ENCODE data around the gene ODAD2. TPM values are rescaled to one million over a fixed set of nuclear protein-coding genes. Genes with fewer than 3 reads are reported as not detected.

The ODAD2 gene
- total RNA-seq, 2 experiments from 2014 or later = not detected

- Histone ChIP-seq H3K36me3 (ENCODE audit: insufficient read depth, low read length) (no peaks in the 10 kb centered on the region), H2AFZ (ENCODE audit: low read length) (no peak overlapping the region), H4K20me1 (ENCODE audit: insufficient read depth, low read length) (no peaks in the 10 kb centered on the region), H3K9me3 (ENCODE audit: low read length) (no peaks in the 10 kb centered on the region), H3K27ac (ENCODE audit: low read depth, low read length, poor library complexity, severe bottlenecking) (no peak overlapping the region), H3K79me2 (ENCODE audit: insufficient read depth, low read depth, low read length) (no peaks in the 10 kb centered on the region), H3K9me2 (ENCODE audit: insufficient read depth, low read length) (no peaks in the 10 kb centered on the region), H3K4me1 (ENCODE audit: insufficient read depth, low read length, poor library complexity, severe bottlenecking) (no peaks in the 10 kb centered on the region), H3K4me2 (ENCODE audit: low read length) (no peak overlapping the region), H3K4me3 (ENCODE audit: low read depth, low read length, poor library complexity, severe bottlenecking) (no peak overlapping the region)
- DNase-seq (ENCODE audit: low spot score) = no peak
- BruUV-seq (replicated peaks) = no TSS peak
- ChIA-PET POLR2A (no interaction called here), CTCF (ENCODE audit: unreplicated experiment) (no interaction called here)
- TF ChIP-seq EZH2phosphoT487 (IDR thresholded peaks at IDR 0.05; ENCODE audit: borderline replicate concordance, low read depth, low read length) = no peak
- TF ChIP-seq CTCF (conservative IDR thresholded peaks at IDR 0.05; ENCODE audit: low read length) = no peak
- intact Hi-C loops (cut with micrococcal nuclease; ENCODE audit: unreplicated experiment) = no loop called here
Measured at GRCh38 chr10:27784272-27784671, 214.6 kb downstream of the ODAD2 start.

- TF ChIP-seq EZH2phosphoT487 (IDR thresholded peaks at IDR 0.05; ENCODE audit: borderline replicate concordance, low read depth, low read length) (no peak), CTCF (conservative IDR thresholded peaks at IDR 0.05; ENCODE audit: low read length) (peak; percentile 49)
- DNase-seq (ENCODE audit: low spot score) = peak; percentile 31
- Histone ChIP-seq H3K79me2 (ENCODE audit: insufficient read depth, low read depth, low read length) (no peaks in the 10 kb centered on the region), H2AFZ (ENCODE audit: low read length) (no peak overlapping the region), H3K36me3 (ENCODE audit: insufficient read depth, low read length) (no peaks in the 10 kb centered on the region), H3K9me3 (ENCODE audit: low read length) (no peaks in the 10 kb centered on the region), H3K4me2 (ENCODE audit: low read length) (no peak overlapping the region), H3K27ac (ENCODE audit: low read depth, low read length, poor library complexity, severe bottlenecking) (no peak overlapping the region), H3K9me2 (ENCODE audit: insufficient read depth, low read length) (no peaks in the 10 kb centered on the region), H3K4me3 (ENCODE audit: low read depth, low read length, poor library complexity, severe bottlenecking) (no peak overlapping the region), H4K20me1 (ENCODE audit: insufficient read depth, low read length) (no peaks in the 10 kb centered on the region), H3K4me1 (ENCODE audit: insufficient read depth, low read length, poor library complexity, severe bottlenecking) (no peaks in the 10 kb centered on the region)
- BruUV-seq (replicated peaks) = no TSS peak
- ChIA-PET CTCF (ENCODE audit: unreplicated experiment) (no interaction called here), POLR2A (no interaction called here)
- intact Hi-C loops (cut with micrococcal nuclease; ENCODE audit: unreplicated experiment) = no loop called here
Measured at GRCh38 chr10:27783660-27784059, 215.2 kb downstream of the ODAD2 start.

DNA sequence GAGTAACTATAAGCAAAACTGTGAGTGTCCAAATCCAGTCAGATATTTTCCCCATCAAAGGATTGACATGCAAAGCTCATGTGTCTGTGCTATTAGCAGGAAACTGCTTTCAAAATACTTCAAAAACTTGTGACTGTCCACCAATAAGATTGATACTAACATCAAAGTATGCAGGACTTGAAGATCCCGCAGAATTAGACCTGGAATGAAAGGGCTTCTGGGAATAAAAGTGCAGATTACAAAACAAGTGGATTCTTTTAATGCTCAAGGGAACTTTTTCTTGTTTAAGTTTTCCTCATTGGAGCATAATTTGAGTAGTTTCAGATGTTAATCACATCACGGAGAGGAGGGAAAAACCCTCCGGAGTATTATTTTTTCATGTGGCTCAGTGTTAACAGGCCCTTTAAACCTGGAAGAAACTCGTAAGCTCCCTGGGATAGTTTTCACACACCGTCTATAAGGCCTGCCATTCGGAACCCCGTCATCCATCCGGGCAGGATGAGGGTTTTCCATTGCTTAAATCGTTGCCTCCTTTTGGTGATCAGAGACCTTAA, 219.3 kb downstream of the ODAD2 start:
- no peaks in the 10 kb centered on the region for H3K36me3 ChIP-seq (ENCODE audit: insufficient read depth, low read length)
- CTCF ChIA-PET (ENCODE audit: unreplicated experiment) = no interaction called here
- no peak for TF ChIP-seq EZH2phosphoT487 (IDR thresholded peaks at IDR 0.05; ENCODE audit: borderline replicate concordance, low read depth, low read length)
- no peak for TF ChIP-seq CTCF (conservative IDR thresholded peaks at IDR 0.05; ENCODE audit: low read length)
- no TSS peak for BruUV-seq (replicated peaks)
- H3K79me2 ChIP-seq (ENCODE audit: insufficient read depth, low read depth, low read length) = no peaks in the 10 kb centered on the region
- H3K4me1 ChIP-seq (ENCODE audit: insufficient read depth, low read length, poor library complexity, severe bottlenecking) = no peaks in the 10 kb centered on the region
- H3K27ac ChIP-seq (ENCODE audit: low read depth, low read length, poor library complexity, severe bottlenecking) = no peak overlapping the region
- no peak overlapping the region for H2AFZ ChIP-seq (ENCODE audit: low read length)
- no peak overlapping the region for H3K4me2 ChIP-seq (ENCODE audit: low read length)
- no peaks in the 10 kb centered on the region for H3K9me2 ChIP-seq (ENCODE audit: insufficient read depth, low read length)
- no peaks in the 10 kb centered on the region for H3K9me3 ChIP-seq (ENCODE audit: low read length)
- H4K20me1 ChIP-seq (ENCODE audit: insufficient read depth, low read length) = no peaks in the 10 kb centered on the region
- POLR2A ChIA-PET = interaction anchor here (0.6 kb wide), 1 partner anchor 19 kb away, joined by 3 read pairs; no protein-coding TSS in a partner anchor
- intact Hi-C loops (cut with micrococcal nuclease; ENCODE audit: unreplicated experiment) = no loop called here
- no peak overlapping the region for H3K4me3 ChIP-seq (ENCODE audit: low read depth, low read length, poor library complexity, severe bottlenecking)
- no peak for DNase-seq (ENCODE audit: low spot score)

Measured in OCI-LY7 (cell line).